ENCODE results near the gene PSMC3. TPM values are rescaled to one million over a fixed set of nuclear protein-coding genes. Genes with fewer than 3 reads are reported as not detected.

Gene PSMC3
- total RNA-seq, 1 experiment from 2014 or later: 275 TPM

DNA sequence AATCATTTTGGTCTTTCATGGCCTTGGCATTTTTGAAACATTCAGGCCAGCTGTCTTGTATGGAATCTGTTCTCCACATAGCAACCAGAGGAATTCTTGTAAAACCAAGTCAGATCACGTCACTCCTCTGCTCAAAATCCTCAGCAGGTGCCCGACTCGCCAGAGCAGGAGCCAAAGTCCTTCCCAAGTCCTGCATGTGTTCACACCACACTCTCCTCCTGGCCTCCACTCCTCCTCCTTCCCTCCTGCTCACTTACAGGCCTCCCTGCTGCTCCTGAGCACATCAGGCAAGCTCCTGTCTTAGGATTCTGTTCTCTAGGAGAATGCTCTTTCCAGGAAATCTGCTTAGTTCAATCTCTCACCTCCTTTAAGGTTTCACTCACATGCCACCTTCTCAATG is 6.9 kb upstream of the PSMC3 start:
- no TSS peak for BruUV-seq (replicated peaks)
- DNase-seq (no peak), ATAC-seq (no peak)
- TF ChIP-seq, protein P1, sequence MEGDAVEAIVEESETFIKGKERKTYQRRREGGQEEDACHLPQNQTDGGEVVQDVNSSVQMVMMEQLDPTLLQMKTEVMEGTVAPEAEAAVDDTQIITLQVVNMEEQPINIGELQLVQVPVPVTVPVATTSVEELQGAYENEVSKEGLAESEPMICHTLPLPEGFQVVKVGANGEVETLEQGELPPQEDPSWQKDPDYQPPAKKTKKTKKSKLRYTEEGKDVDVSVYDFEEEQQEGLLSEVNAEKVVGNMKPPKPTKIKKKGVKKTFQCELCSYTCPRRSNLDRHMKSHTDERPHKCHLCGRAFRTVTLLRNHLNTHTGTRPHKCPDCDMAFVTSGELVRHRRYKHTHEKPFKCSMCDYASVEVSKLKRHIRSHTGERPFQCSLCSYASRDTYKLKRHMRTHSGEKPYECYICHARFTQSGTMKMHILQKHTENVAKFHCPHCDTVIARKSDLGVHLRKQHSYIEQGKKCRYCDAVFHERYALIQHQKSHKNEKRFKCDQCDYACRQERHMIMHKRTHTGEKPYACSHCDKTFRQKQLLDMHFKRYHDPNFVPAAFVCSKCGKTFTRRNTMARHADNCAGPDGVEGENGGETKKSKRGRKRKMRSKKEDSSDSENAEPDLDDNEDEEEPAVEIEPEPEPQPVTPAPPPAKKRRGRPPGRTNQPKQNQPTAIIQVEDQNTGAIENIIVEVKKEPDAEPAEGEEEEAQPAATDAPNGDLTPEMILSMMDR (conservative IDR thresholded peaks at IDR 0.05; ENCODE audit: low read depth, low read length): no peak
- TF ChIP-seq EZH2phosphoT487 (IDR thresholded peaks at IDR 0.05; ENCODE audit: borderline replicate concordance, low read length) (no peak), EZH2 (IDR thresholded peaks at IDR 0.05; ENCODE audit: low read length, unreplicated experiment) (no peak)
- POLR2A ChIA-PET (ENCODE audit: unreplicated experiment): no interaction called here
- Histone ChIP-seq H3K4me1 (ENCODE audit: insufficient read depth, low read length) (no peaks in the 10 kb centered on the region), H3K4me2 (ENCODE audit: low read length) (no peak overlapping the region), H3K9me3 (ENCODE audit: low read length) (no peaks in the 10 kb centered on the region), H2AFZ (ENCODE audit: low read length) (no peak overlapping the region), H3K9ac (ENCODE audit: low read length) (no peak overlapping the region), H3K36me3 (ENCODE audit: low read depth, low read length) (no peaks in the 10 kb centered on the region), H3F3A (ENCODE audit: low read length, unreplicated experiment) (no peaks in the 10 kb centered on the region), H3K9me2 (replicated peaks; ENCODE audit: low read length) (no peaks in the 10 kb centered on the region), H3K27ac (ENCODE audit: low read length) (no peak overlapping the region), H3K27me3 (ENCODE audit: low read length) (no peaks in the 10 kb centered on the region), H4K20me1 (ENCODE audit: low read length) (no peaks in the 10 kb centered on the region), H3K4me3 (ENCODE audit: low read length) (no peak overlapping the region), H3K79me2 (ENCODE audit: low read length) (no peaks in the 10 kb centered on the region)
- intact Hi-C loops (cut with micrococcal nuclease): no loop called here
- CTCF ChIA-PET: no interaction called here

DNA sequence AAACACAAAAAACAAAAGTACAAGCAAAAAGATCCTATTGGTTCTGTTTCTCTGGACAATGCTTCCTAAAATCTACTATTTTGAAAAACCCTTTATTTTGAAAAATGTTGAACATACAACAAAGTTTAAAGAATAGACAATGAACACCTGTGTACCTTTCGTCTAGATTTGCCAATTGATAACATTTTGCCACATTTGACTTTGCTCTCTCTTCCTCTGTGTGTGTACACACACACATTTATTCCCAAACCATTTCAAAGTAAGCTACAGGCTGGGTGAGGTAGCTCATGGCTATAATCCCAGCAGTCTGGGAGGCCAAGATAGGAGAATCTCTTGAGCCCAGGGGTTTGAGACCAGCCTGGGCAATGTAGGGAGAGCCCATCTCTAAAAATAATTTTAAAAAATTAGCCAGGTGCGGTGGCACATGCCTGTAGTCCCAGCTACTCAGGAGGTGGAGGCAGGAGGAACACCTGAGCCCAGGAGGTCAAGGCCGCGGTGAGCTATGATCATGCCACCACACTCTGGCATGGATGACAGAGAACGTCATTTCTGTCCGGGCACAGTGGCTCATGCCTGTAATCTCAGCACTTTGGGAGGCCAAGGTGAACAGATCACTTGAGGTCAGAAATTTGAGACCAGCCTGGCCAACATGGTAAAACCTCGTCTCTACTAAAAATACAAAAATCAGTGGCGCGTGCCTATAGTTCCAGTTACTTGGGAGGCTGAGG is 5.3 kb upstream of the PSMC3 start:
- H3K4me3 ChIP-seq (ENCODE audit: low read length): no peak overlapping the region
- POLR2A ChIA-PET (ENCODE audit: unreplicated experiment): no interaction called here
- BruUV-seq (replicated peaks): no TSS peak
- H3K36me3 ChIP-seq (ENCODE audit: low read depth, low read length): no peaks in the 10 kb centered on the region
- H3K9me3 ChIP-seq (ENCODE audit: low read length): no peaks in the 10 kb centered on the region
- H2AFZ ChIP-seq (ENCODE audit: low read length): no peak overlapping the region
- ATAC-seq (no peak), DNase-seq (no peak)
- no peak overlapping the region for H3K9ac ChIP-seq (ENCODE audit: low read length)
- CTCF ChIA-PET: no interaction called here
- no peak overlapping the region for H3K27ac ChIP-seq (ENCODE audit: low read length)
- H3K4me1 ChIP-seq (ENCODE audit: insufficient read depth, low read length): no peaks in the 10 kb centered on the region
- H4K20me1 ChIP-seq (ENCODE audit: low read length): no peaks in the 10 kb centered on the region
- no peaks in the 10 kb centered on the region for H3K27me3 ChIP-seq (ENCODE audit: low read length)
- intact Hi-C loops (cut with micrococcal nuclease): no loop called here
- H3K9me2 ChIP-seq (replicated peaks; ENCODE audit: low read length): no peaks in the 10 kb centered on the region
- no peaks in the 10 kb centered on the region for H3F3A ChIP-seq (ENCODE audit: low read length, unreplicated experiment)
- TF ChIP-seq EZH2phosphoT487 (IDR thresholded peaks at IDR 0.05; ENCODE audit: borderline replicate concordance, low read length): no peak
- TF ChIP-seq EZH2 (IDR thresholded peaks at IDR 0.05; ENCODE audit: low read length, unreplicated experiment): no peak
- TF ChIP-seq, protein P1 (conservative IDR thresholded peaks at IDR 0.05; ENCODE audit: low read depth, low read length): no peak
- H3K79me2 ChIP-seq (ENCODE audit: low read length): no peaks in the 10 kb centered on the region
- H3K4me2 ChIP-seq (ENCODE audit: low read length): no peak overlapping the region

DNA sequence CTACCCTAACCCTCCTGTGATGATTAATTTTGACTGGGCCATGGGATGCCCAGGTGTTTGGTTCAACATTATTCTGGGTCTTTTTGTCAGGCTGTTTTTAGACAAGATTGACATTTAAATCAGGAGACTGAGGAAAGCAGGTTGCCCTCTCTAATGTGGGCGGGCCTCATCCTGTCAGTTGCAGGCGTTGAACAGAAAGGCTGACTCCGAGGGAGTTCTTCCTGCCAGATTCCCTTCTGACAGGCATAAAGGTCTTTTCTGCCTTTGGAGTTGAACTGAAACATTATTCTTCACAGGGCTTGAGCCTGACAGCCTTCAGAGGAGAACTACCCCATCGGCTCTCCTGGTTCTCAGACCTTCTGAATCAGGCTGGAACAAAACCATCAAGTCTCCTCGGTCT is 4.3 kb upstream of the PSMC3 start:
- DNase-seq: no peak
- no peaks in the 10 kb centered on the region for H4K20me1 ChIP-seq (ENCODE audit: low read length)
- no peak for ATAC-seq
- no peak for TF ChIP-seq EZH2 (IDR thresholded peaks at IDR 0.05; ENCODE audit: low read length, unreplicated experiment)
- no peak for TF ChIP-seq EZH2phosphoT487 (IDR thresholded peaks at IDR 0.05; ENCODE audit: borderline replicate concordance, low read length)
- TF ChIP-seq, protein P1 (conservative IDR thresholded peaks at IDR 0.05; ENCODE audit: low read depth, low read length): no peak
- ChIA-PET CTCF (no interaction called here), POLR2A (ENCODE audit: unreplicated experiment) (no interaction called here)
- no TSS peak for BruUV-seq (replicated peaks)
- peaks cover 7% of the 10 kb centered on the region for H3K79me2 ChIP-seq (ENCODE audit: low read length)
- no peak overlapping the region for H3K4me3 ChIP-seq (ENCODE audit: low read length)
- no peaks in the 10 kb centered on the region for H3K27me3 ChIP-seq (ENCODE audit: low read length)
- H3K36me3 ChIP-seq (ENCODE audit: low read depth, low read length): no peaks in the 10 kb centered on the region
- no peak overlapping the region for H3K27ac ChIP-seq (ENCODE audit: low read length)
- intact Hi-C loops (cut with micrococcal nuclease): no loop called here
- H3K9me2 ChIP-seq (replicated peaks; ENCODE audit: low read length): no peaks in the 10 kb centered on the region
- no peaks in the 10 kb centered on the region for H3K4me1 ChIP-seq (ENCODE audit: insufficient read depth, low read length)
- no peaks in the 10 kb centered on the region for H3F3A ChIP-seq (ENCODE audit: low read length, unreplicated experiment)
- no peak overlapping the region for H3K9ac ChIP-seq (ENCODE audit: low read length)
- no peak overlapping the region for H3K4me2 ChIP-seq (ENCODE audit: low read length)
- H3K9me3 ChIP-seq (ENCODE audit: low read length): no peaks in the 10 kb centered on the region
- no peak overlapping the region for H2AFZ ChIP-seq (ENCODE audit: low read length)
